ENCODE measurements around the gene BGN. TPM values are rescaled to one million over a fixed set of nuclear protein-coding genes. Genes with fewer than 3 reads are reported as not detected.

BGN gene
- total RNA-seq, 1 experiment from 2014 or later = not detected

DNA sequence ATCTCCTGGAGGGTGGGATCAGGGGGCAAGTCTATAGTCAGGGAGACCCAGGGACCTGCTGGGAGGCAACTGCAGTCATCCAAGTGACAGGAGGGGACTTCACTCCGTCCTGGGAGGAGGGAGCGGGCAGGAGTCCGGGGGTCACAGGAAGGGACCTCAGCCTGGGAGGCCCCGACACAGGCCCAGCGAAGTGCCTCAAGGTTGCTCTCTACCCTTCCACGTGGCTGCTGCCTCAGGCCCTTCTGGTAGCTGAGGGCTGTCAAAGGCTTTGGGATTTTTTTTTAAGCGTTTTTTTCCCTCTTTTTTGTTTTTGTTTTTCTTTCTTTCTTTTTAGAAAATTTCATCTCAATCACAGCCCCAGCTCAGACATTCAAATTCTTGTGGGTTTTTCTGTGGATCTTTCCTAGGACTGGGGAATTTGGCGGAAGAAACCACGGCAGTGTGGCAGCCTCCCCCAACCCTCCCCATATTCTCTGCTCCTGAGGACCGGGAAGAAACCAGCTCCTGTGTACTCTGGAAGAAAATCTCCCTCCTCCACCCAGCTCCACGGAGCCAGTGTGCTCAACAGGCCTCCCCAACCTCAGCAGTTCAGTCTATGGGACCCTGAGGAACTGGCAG lies 23.0 kb upstream of the BGN start:
- TF ChIP-seq CTCF (IDR thresholded peaks at IDR 0.05; ENCODE audit: unreplicated experiment) = no peak
- Mint-ChIP-seq H3K27ac (ENCODE audit: unreplicated experiment) (no peak overlapping the region), H3K27me3 (ENCODE audit: unreplicated experiment) (peaks cover 41% of the 10 kb centered on the region), H3K36me3 (ENCODE audit: insufficient read depth, unreplicated experiment) (peaks cover 13% of the 10 kb centered on the region), H3K4me3 (ENCODE audit: low read depth, unreplicated experiment) (no peak overlapping the region), H3K9me3 (ENCODE audit: low read depth, unreplicated experiment) (no peaks in the 10 kb centered on the region), H3K4me1 (ENCODE audit: low read depth, unreplicated experiment) (no peaks in the 10 kb centered on the region)
- intact Hi-C loops (cut with micrococcal nuclease; ENCODE audit: unreplicated experiment) = loop anchor here (1.0 kb wide), 1 partner anchor 36 kb away; no protein-coding TSS in a partner anchor
- CTCF ChIA-PET = interaction anchor here (0.5 kb wide), 1 partner anchor 15 kb away, joined by 3 read pairs; no protein-coding TSS in a partner anchor
- BruUV-seq (replicated peaks) = no TSS peak
- DNase-seq = no peak

DNA sequence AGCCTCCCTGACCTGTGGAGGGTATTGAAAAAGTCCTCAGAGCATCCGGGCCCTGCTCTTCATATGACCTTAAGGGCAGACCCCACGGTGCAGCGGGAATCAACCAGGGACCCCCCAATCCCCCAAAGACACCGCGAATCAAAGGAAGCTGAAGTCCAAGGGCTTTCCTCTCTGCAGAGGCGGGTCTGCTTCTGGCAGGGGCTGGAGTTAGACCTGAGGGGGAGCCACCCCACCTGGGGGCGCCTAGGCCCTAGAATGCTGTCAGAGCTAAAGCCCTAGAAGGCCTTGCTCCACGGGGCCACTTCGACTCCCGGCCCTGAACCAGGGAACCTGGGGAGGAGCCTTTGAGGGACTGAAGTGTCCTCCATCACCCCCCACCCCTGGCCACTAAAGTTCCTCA lies 21.7 kb upstream of the BGN start:
- intact Hi-C loops (cut with micrococcal nuclease; ENCODE audit: unreplicated experiment) = no loop called here
- CTCF ChIA-PET = no interaction called here
- no peak for DNase-seq
- Mint-ChIP-seq H3K9me3 (ENCODE audit: low read depth, unreplicated experiment) (no peaks in the 10 kb centered on the region), H3K4me1 (ENCODE audit: low read depth, unreplicated experiment) (no peaks in the 10 kb centered on the region), H3K4me3 (ENCODE audit: low read depth, unreplicated experiment) (no peak overlapping the region), H3K36me3 (ENCODE audit: insufficient read depth, unreplicated experiment) (peaks cover 13% of the 10 kb centered on the region), H3K27me3 (ENCODE audit: unreplicated experiment) (peaks cover 55% of the 10 kb centered on the region), H3K27ac (ENCODE audit: unreplicated experiment) (no peak overlapping the region)
- no peak for TF ChIP-seq CTCF (IDR thresholded peaks at IDR 0.05; ENCODE audit: unreplicated experiment)
- BruUV-seq (replicated peaks) = no TSS peak

GRCh38 chrX:153474266-153474665 lies 20.5 kb upstream of the BGN start:
- CTCF ChIA-PET = no interaction called here
- H3K36me3 Mint-ChIP-seq (ENCODE audit: insufficient read depth, unreplicated experiment) = peaks cover 13% of the 10 kb centered on the region
- no peak overlapping the region for H3K4me3 Mint-ChIP-seq (ENCODE audit: low read depth, unreplicated experiment)
- intact Hi-C loops (cut with micrococcal nuclease; ENCODE audit: unreplicated experiment) = no loop called here
- TF ChIP-seq CTCF (IDR thresholded peaks at IDR 0.05; ENCODE audit: unreplicated experiment) = no peak
- peaks cover 66% of the 10 kb centered on the region for H3K27me3 Mint-ChIP-seq (ENCODE audit: unreplicated experiment)
- no peaks in the 10 kb centered on the region for H3K9me3 Mint-ChIP-seq (ENCODE audit: low read depth, unreplicated experiment)
- no peaks in the 10 kb centered on the region for H3K4me1 Mint-ChIP-seq (ENCODE audit: low read depth, unreplicated experiment)
- H3K27ac Mint-ChIP-seq (ENCODE audit: unreplicated experiment) = no peak overlapping the region
- no peak for DNase-seq
- BruUV-seq (replicated peaks) = no TSS peak

GRCh38 chrX:153474718-153475117 lies 20.1 kb upstream of the BGN start:
- Mint-ChIP-seq H3K27me3 (ENCODE audit: unreplicated experiment) (peaks cover 70% of the 10 kb centered on the region), H3K4me1 (ENCODE audit: low read depth, unreplicated experiment) (no peaks in the 10 kb centered on the region), H3K36me3 (ENCODE audit: insufficient read depth, unreplicated experiment) (peaks cover 10% of the 10 kb centered on the region), H3K4me3 (ENCODE audit: low read depth, unreplicated experiment) (no peak overlapping the region), H3K9me3 (ENCODE audit: low read depth, unreplicated experiment) (no peaks in the 10 kb centered on the region), H3K27ac (ENCODE audit: unreplicated experiment) (no peak overlapping the region)
- CTCF ChIA-PET = no interaction called here
- peak; percentile 41 for DNase-seq
- intact Hi-C loops (cut with micrococcal nuclease; ENCODE audit: unreplicated experiment) = no loop called here
- BruUV-seq (replicated peaks) = no TSS peak
- TF ChIP-seq CTCF (IDR thresholded peaks at IDR 0.05; ENCODE audit: unreplicated experiment) = no peak

All from Calu3 (cell line).